Endometrial microvascular endothelial cells (primary cell): ENCODE data around the gene RAB34. TPM values are rescaled to one million over a fixed set of nuclear protein-coding genes. Genes with fewer than 3 reads are reported as not detected.

Source experiments
- in situ Hi-C: cut with HindIII; loops from 2 replicates; pipeline ENCODE4 v1.10.0; 2017; ENCODE audit warnings: low sequenced_read_pairs, low pct_unique_long_range_greater_than_20kb; ENCODE audit errors: inconsistent ontology term
- total RNA-seq: library from RNA; depleted of rRNA; stranded (reverse); fragments of >200 nt; gene quantifications from one replicate; pipeline ENCODE4 v1.2.3, GENCODE V29; 2015; ENCODE audit errors: inconsistent ontology term

Gene RAB34
- total RNA-seq, 1 donor from 2014 or later: 31.1 TPM

GRCh38 chr17:28700830-28701492 lies 16.7 kb downstream of the RAB34 start:
- in situ Hi-C loops: no loop called here

- in situ Hi-C loops: no loop called here
These were observed 17.4 kb downstream of the RAB34 start for GRCh38 chr17:28700278-28700677.

- in situ Hi-C loops: no loop called here
These were observed 19.3 kb downstream of the RAB34 start for GRCh38 chr17:28698253-28698941.

- in situ Hi-C loops: no loop called here
These were observed 23.8 kb downstream of the RAB34 start for GRCh38 chr17:28693869-28694268.

GRCh38 chr17:28689011-28689410 lies 28.7 kb downstream of the RAB34 start:
- in situ Hi-C loops: no loop called here

- in situ Hi-C loops: no loop called here
These were observed 29.2 kb downstream of the RAB34 start for GRCh38 chr17:28688481-28688880.

- in situ Hi-C loops: no loop called here
These were observed 31.4 kb downstream of the RAB34 start for GRCh38 chr17:28686296-28686695.

GRCh38 chr17:28685366-28685765 lies 32.3 kb downstream of the RAB34 start:
- in situ Hi-C loops: no loop called here

GRCh38 chr17:28684963-28685362 lies 32.7 kb downstream of the RAB34 start:
- in situ Hi-C loops: no loop called here

- in situ Hi-C loops: no loop called here
These were observed 35.0 kb downstream of the RAB34 start for GRCh38 chr17:28682655-28683054.

- in situ Hi-C loops: no loop called here
These were observed 41.7 kb downstream of the RAB34 start for GRCh38 chr17:28675980-28676379.

- in situ Hi-C loops: no loop called here
These were observed 42.2 kb downstream of the RAB34 start for GRCh38 chr17:28675490-28675889.

- in situ Hi-C loops: no loop called here
These were observed 47.8 kb downstream of the RAB34 start for GRCh38 chr17:28669918-28670317.

- in situ Hi-C loops: no loop called here
These were observed 49.8 kb downstream of the RAB34 start for GRCh38 chr17:28667870-28668269.

GRCh38 chr17:28665994-28666393 lies 51.7 kb downstream of the RAB34 start:
- in situ Hi-C loops: no loop called here

Other genes starting within 250 kb of the RAB34 start
- gene SLC13A2, start 244.2 kb downstream of the RAB34 start, total RNA-seq: not detected
- gene FOXN1, start 211.5 kb downstream of the RAB34 start, total RNA-seq: not detected
- 28.7 TPM for gene UNC119, start 165.2 kb downstream of the RAB34 start, total RNA-seq
- gene PIGS, start 146.3 kb downstream of the RAB34 start, total RNA-seq: 69.2 TPM
- gene ALDOC, start 141.0 kb downstream of the RAB34 start, total RNA-seq: 8.9 TPM
- gene SPAG5, start 118.8 kb downstream of the RAB34 start, total RNA-seq: 63.3 TPM
- 1.5 TPM for gene RSKR, start 103.7 kb downstream of the RAB34 start, total RNA-seq
- 148 TPM for gene BLTP2, start 72.7 kb downstream of the RAB34 start, total RNA-seq
- 60.8 TPM for gene SDF2, start 56.0 kb downstream of the RAB34 start, total RNA-seq
- gene SUPT6H, start 55.7 kb downstream of the RAB34 start, total RNA-seq: 38.7 TPM
- gene PROCA1, start 6.0 kb downstream of the RAB34 start, total RNA-seq: not detected
- gene RPL23A, start 2.1 kb upstream of the RAB34 start, total RNA-seq: 308 TPM
- gene TLCD1, start 8.4 kb upstream of the RAB34 start, total RNA-seq: 7.7 TPM
- gene NEK8, start 10.9 kb upstream of the RAB34 start, total RNA-seq: 1.0 TPM
- 14.3 TPM for gene TRAF4, start 26.1 kb upstream of the RAB34 start, total RNA-seq
- 23.0 TPM for gene FAM222B, start 124.9 kb upstream of the RAB34 start, total RNA-seq
- gene ERAL1, start 137.1 kb upstream of the RAB34 start, total RNA-seq: 120 TPM
- gene FLOT2, start 179.9 kb upstream of the RAB34 start, total RNA-seq: 102 TPM
- gene DHRS13, start 185.2 kb upstream of the RAB34 start, total RNA-seq: 11.3 TPM
- 14.4 TPM for gene PHF12, start 233.7 kb upstream of the RAB34 start, total RNA-seq